GM06990 (cell line): ENCODE results near the gene DPH3.
A peak's percentile ranks its signal among the peaks of the same experiment; 100 is the strongest.

ENCODE experiments used
- DNase-seq: peaks from one replicate; pipeline ENCODE4 v3.0.0-alpha.2; 2011; ENCODE audit not compliant: insufficient read length; ENCODE audit errors: extremely low read depth
- H3K27me3 ChIP-seq: replicated peaks from 2 replicates; pipeline ENCODE4 v1.6.0; 2011; ENCODE audit warnings: low read length; ENCODE audit not compliant: control insufficient read depth, insufficient read depth
- H3K36me3 ChIP-seq: 2 replicates; pipeline ENCODE4 v1.5.1; 2011; ENCODE audit warnings: low read length; ENCODE audit not compliant: control insufficient read depth, insufficient read depth
- H3K4me3 ChIP-seq: replicated peaks from 2 replicates; pipeline ENCODE4 v1.5.1; 2011; ENCODE audit warnings: low read depth, mild to moderate bottlenecking, control low read depth, low read length
- TF ChIP-seq, protein P1 (sequence below): IDR thresholded peaks from 2 replicates; pipeline ENCODE4 v1.5.1; 2011; ENCODE audit warnings: low read length, control low read depth, mild to moderate bottlenecking, inconsistent platforms; ENCODE audit not compliant: insufficient read depth, poor library complexity, severe bottlenecking

Gene DPH3

DNA sequence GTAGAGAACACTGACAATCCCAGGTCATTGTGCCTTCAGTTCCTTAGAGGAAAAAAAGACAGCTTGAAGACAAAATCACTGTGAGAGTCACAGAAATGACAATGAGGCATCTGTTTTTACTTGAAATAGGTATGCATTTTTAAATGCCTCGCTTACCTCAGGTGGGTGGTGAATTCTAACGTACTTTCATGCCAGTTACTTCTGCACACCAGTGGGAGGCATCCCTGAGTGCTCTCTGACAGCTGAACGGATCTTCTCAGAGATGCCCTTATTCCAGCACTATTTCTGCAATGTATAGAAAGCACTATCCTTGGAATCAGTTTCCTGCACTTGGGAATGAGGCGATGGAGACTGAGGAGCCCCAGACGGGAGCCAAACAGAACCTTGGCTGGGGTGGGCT is 16.2 kb downstream of the DPH3 start:
- Histone ChIP-seq H3K4me3 (no peak overlapping the region), H3K27me3 (no peaks in the 10 kb centered on the region), H3K36me3 (no peaks in the 10 kb centered on the region)
- TF ChIP-seq, protein P1, sequence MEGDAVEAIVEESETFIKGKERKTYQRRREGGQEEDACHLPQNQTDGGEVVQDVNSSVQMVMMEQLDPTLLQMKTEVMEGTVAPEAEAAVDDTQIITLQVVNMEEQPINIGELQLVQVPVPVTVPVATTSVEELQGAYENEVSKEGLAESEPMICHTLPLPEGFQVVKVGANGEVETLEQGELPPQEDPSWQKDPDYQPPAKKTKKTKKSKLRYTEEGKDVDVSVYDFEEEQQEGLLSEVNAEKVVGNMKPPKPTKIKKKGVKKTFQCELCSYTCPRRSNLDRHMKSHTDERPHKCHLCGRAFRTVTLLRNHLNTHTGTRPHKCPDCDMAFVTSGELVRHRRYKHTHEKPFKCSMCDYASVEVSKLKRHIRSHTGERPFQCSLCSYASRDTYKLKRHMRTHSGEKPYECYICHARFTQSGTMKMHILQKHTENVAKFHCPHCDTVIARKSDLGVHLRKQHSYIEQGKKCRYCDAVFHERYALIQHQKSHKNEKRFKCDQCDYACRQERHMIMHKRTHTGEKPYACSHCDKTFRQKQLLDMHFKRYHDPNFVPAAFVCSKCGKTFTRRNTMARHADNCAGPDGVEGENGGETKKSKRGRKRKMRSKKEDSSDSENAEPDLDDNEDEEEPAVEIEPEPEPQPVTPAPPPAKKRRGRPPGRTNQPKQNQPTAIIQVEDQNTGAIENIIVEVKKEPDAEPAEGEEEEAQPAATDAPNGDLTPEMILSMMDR = peak; percentile 4
- DNase-seq = no peak

- H3K36me3 ChIP-seq = no peaks in the 10 kb centered on the region
- DNase-seq = no peak
- no peak overlapping the region for H3K4me3 ChIP-seq
- TF ChIP-seq, protein P1 = peak; percentile 91
- no peaks in the 10 kb centered on the region for H3K27me3 ChIP-seq
Measured at GRCh38 chr3:16247282-16248061, 17.3 kb downstream of the DPH3 start.

- Histone ChIP-seq H3K36me3 (no peaks in the 10 kb centered on the region), H3K27me3 (no peaks in the 10 kb centered on the region), H3K4me3 (no peak overlapping the region)
- DNase-seq = no peak
- TF ChIP-seq, protein P1 = no peak
Measured at GRCh38 chr3:16245609-16246008, 19.1 kb downstream of the DPH3 start.

- no peaks in the 10 kb centered on the region for H3K36me3 ChIP-seq
- DNase-seq = no peak
- no peaks in the 10 kb centered on the region for H3K27me3 ChIP-seq
- H3K4me3 ChIP-seq = no peak overlapping the region
- TF ChIP-seq, protein P1 = no peak
Measured at GRCh38 chr3:16243706-16244490, 20.8 kb downstream of the DPH3 start.

DNA sequence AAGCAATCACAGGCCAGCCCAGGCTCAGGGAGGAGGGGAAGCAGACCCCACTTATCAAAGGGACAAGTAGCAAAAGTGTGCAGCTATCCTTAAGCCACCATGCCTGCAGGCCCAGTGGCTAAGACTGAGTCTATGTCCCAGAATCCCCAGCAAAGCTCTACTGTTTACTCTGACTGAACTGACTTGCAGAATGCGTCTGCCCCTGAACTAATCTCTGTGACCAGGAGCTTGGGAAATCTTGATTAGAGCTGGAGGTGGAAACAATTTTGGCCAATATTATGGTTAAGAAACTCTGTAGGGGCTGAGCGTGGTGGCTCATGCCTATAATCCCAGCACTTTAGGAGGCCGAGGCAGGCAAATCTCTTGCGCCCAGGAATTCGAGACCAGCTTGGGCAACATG is 22.6 kb downstream of the DPH3 start:
- DNase-seq = no peak
- no peaks in the 10 kb centered on the region for H3K27me3 ChIP-seq

More for the DNA sequence above, 22.6 kb downstream of the DPH3 start:
- H3K4me3 ChIP-seq = no peak overlapping the region
- H3K36me3 ChIP-seq = no peaks in the 10 kb centered on the region
- TF ChIP-seq, protein P1 = no peak
